Omental fat pad (tissue), 4 donors: Measurements from ENCODE around the gene DNMT3B. TPM values are rescaled to one million over a fixed set of nuclear protein-coding genes. Genes with fewer than 3 reads are reported as not detected.

Source experiments
- ATAC-seq: fragments of 150-250 bp; one replicate; pipeline ENCODE4 v1.9.1; 2016; ENCODE audit warnings: mild to moderate bottlenecking, moderate library complexity; ENCODE audit not compliant: low FRiP score
- DNase-seq: peaks from one replicate; pipeline ENCODE4 v3.0.0-alpha.2; 2019; ENCODE audit warnings: low spot score
- total RNA-seq, 4 donors: library from RNA; depleted of rRNA; stranded (reverse); fragments of >200 nt; gene quantifications; one replicate each; pipeline ENCODE4 v1.1.0, GENCODE V29; 2016
- TF ChIP-seq, protein P1 (sequence below), 3 donors: fragments of 450-650 bp; IDR thresholded peaks; one replicate each; pipeline ENCODE4 v1.5.1; 2016 to 2017; ENCODE audit warnings: antibody characterized with exemption in 3 of 3, mild to moderate bottlenecking in 3 of 3, moderate library complexity in 2 of 3

The DNMT3B gene
- total RNA-seq, 4 donors from 2014 or later: 0.24 to 2.0 (median 0.44) TPM

DNA sequence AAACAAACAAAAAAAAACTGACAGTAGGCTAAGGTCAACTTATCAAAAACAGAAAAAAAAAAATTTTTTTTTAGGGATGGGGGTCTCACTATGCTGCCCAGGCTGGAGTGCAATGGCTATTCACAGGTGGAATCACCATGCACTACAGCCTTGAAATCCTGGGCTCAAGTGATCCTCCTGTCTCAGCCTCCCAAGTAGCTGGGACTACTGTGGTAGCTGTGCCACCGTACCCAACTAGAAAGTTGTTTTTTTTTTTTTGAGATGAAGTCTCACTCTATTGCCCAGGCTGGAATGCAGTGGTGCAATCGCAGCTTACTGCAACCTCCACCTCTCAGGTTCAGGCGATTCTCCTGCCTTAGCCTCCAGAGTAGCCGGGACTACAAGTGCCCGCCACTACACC is 21.0 kb upstream of the DNMT3B start:
- ATAC-seq: no peak
- DNase-seq: no peak
- TF ChIP-seq, protein P1, sequence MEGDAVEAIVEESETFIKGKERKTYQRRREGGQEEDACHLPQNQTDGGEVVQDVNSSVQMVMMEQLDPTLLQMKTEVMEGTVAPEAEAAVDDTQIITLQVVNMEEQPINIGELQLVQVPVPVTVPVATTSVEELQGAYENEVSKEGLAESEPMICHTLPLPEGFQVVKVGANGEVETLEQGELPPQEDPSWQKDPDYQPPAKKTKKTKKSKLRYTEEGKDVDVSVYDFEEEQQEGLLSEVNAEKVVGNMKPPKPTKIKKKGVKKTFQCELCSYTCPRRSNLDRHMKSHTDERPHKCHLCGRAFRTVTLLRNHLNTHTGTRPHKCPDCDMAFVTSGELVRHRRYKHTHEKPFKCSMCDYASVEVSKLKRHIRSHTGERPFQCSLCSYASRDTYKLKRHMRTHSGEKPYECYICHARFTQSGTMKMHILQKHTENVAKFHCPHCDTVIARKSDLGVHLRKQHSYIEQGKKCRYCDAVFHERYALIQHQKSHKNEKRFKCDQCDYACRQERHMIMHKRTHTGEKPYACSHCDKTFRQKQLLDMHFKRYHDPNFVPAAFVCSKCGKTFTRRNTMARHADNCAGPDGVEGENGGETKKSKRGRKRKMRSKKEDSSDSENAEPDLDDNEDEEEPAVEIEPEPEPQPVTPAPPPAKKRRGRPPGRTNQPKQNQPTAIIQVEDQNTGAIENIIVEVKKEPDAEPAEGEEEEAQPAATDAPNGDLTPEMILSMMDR (IDR thresholded peaks at IDR 0.05): no peak

DNA sequence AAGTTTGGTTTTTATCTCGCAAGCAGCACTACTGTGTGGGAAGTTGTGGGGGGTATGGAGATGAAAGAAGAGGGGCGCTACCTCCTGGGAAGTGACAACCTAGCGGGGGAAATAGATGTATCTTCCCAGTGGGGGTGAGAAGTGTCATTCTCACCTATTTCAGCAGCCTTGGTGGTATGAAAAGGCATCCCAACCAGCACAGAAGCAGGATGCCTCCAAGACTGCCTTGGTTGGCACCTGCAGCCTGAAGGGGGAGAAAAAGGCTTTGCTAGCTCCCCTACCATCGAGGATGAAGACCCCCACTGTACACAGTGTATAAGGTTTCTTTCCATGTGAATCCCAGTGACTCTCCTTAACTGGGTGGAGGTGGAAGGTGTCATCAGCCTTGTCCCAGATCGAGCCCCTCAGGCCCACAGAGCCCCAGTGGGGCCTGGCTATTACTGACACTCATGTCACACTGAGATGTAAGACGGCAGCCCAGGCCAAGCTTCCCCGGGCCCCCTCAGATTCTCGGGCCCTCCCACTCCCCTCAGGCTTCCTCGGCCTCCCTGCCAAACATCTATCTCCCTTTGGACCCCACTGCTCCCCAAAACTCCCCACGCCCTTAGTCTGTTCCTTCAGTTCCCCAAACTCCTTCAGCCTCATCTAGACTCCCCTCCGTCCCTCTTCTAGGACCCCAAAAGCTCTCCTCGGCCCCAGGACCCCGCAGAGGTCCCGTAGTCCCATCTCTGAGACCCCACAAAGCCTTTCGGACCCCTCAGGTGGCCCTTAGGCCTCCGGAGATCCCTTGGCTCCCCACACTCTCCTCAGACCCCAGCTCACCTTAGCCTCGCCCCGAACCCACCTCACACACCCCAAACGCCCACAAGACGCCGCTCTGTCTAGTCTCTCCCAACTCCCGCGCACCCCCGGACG is 19.6 kb upstream of the DNMT3B start:
- DNase-seq (no peak), ATAC-seq (peak; percentile 12)
- TF ChIP-seq, protein P1 (IDR thresholded peaks at IDR 0.05): no peak

DNA sequence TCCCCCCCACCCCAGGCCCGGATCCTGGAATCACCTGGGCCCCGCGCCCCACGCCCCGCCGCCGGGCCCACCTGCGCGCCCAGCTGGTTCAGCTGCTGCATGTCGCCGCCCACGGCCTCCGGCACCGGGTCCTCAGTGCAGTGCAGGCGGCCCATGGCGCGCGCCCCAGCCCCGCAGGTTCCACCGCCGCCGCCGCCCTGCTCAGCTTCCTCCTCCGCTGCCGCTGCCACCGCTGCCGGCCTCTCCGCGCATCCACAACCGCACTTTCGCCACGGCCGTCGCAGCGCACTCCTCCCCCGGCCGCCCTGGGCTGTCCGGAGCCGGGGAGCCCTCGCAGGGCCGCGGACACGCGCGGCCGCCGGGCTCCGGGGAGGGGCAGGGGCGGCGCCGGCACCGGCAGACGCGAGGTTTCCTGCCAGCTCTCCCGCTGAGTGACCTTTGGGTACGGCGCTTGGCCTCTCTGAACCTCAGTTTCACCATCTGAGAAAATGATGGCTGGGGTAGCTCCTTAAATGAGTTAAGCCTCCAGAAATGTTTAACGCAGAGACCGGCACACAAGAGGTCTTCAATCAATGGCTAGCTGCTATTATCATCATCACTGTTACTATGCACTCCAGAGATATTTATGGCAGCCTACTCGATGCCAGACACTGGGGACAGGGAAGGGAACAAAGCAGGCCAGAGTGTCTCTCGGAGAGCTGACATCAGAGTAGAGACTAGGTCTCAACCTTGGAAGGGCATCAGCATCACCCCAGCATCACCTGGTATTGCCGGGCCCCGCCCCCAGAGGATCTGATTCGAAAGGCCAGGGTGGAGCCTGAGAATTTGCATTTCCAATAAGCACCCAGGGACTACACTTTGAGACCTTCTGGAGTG is 18.7 kb upstream of the DNMT3B start, which contains the start of gene COMMD7:
TSS of gene COMMD7 (minus strand) at position 231 of the 876 bp plus-strand sequence. CDS start at position 155, 76 bp downstream.
- no peak for DNase-seq

DNA sequence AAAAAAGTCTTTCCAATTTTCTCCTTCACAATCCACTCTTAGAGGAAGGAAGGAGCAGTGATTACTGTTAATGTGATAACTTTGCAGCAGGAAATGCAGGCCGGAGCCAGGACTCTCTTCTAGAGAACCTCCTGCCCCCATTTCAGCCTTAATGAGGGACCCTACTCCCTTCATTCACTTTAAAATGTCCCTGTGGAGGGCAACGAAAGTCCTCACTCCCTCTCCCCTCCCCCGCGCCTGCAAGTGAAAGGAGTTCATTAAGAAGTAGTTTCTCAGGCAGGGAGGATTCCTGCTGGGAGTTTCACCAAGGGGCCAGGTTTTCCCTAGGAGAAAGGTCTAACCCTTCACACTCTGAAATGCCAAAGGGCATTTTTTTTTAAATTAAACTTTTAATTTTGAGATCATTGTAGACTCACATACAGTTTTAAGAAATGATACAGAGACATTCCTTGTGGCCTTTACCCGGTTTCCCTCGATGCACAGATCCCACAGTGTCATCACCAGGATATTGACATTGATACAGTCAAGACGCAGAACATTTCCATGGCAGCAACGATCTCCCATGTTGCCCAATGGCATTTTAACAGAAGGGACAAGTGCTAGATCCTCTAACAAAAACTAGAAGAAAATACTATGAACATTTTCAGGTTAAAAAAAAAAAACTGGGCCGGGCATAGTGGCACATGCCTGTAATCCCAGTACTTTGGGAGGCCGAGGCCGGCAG is 12.1 kb upstream of the DNMT3B start:
- DNase-seq (no peak), ATAC-seq (no peak)
- TF ChIP-seq, protein P1 (IDR thresholded peaks at IDR 0.05): no peak

More for the DNA sequence above, 18.7 kb upstream of the DNMT3B start, which contains the start of gene COMMD7:
- TF ChIP-seq, protein P1 (IDR thresholded peaks at IDR 0.05): no peak
- ATAC-seq: peak; percentile 87

DNA sequence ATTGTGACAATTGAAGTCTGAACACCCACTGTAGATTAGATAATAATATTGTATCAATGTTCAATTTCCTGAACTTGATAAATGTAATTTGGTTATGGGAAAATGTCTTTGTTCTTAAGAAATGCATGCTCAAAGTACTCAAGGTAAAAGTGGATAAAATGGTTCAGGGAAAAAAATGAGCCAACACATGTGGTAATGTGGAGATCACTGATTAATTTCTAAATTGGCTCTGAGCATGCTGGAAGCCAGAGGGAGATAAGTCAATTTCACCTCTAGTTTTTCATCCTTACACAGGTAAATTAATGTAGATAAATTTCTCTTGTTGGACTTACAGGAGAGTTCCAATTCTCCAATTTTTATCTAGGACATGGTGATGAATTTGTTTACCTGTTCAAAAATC is 10.9 kb upstream of the DNMT3B start:
- TF ChIP-seq, protein P1 (IDR thresholded peaks at IDR 0.05): no peak
- no peak for DNase-seq
- no peak for ATAC-seq

DNA sequence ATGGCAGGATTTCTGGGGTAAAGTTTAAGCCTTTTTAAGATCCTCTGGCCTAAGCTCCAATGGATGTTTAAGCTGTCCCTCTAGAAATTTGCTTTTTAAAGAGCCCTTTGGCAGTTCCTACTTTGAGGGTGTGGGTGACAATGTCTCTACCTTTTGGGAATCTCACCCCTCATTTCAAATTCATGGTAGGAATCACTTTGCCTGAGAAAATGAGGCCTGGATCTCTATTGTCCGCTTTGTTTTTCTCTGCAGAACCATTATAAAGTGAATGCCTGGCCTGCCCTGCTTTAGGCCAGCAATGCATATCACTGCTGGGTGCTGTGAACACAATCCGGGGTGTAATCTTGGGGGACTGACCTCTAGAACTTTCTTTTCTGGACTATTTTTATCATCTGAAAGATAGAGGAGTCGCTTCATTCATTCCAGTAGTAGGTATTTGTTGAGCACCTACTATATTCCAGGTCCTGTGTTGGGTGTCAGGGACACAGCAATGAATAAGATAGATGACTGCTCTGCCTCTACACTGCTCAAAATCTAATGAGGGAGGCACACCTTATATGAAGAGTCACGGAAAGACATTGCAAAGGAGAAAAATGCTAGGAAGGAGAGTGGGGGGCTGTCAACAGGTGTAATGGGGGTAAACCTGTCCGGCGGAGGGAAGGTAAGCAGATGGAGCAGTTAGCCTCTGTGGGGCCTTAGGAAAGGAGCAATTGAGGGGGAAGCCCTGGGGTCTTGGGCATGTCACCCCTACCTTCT is 10.3 kb upstream of the DNMT3B start:
- DNase-seq (no peak), ATAC-seq (no peak)
- TF ChIP-seq, protein P1 (IDR thresholded peaks at IDR 0.05): no peak
